Mucosa of rectum (tissue), 2 donors: ENCODE results near the gene CACNG7.
"Not testable (repeated sequence)": the region's sequence is repeated elsewhere in the genome, so short reads cannot be mapped to it uniquely, and the experiment has no call there.

ENCODE experiments used
- H3K27ac ChIP-seq, 2 donors: one replicate each; pipeline ENCODE4 v1.7.0; 2013; ENCODE audit warnings: inconsistent platforms in 2 of 2, low read depth in 2 of 2, low read length in 2 of 2
- H3K27me3 ChIP-seq, 2 donors: one replicate each; pipeline ENCODE4 v1.7.0; 2013; ENCODE audit warnings: low read length in 2 of 2; ENCODE audit not compliant: control insufficient read depth in 2 of 2, insufficient read depth in 2 of 2
- H3K36me3 ChIP-seq, 2 donors: one replicate each; pipeline ENCODE4 v1.7.0; 2013; ENCODE audit warnings: low read length in 2 of 2; ENCODE audit not compliant: control insufficient read depth in 2 of 2, insufficient read depth in 2 of 2
- H3K4me1 ChIP-seq, 2 donors: one replicate each; pipeline ENCODE4 v1.7.0; 2013; ENCODE audit warnings: low read length in 2 of 2, mild to moderate bottlenecking in 1 of 2; ENCODE audit not compliant: control insufficient read depth in 2 of 2, insufficient read depth in 2 of 2
- H3K4me3 ChIP-seq, 2 donors: one replicate each; pipeline ENCODE4 v1.7.0; 2013; ENCODE audit warnings: low read length in 2 of 2
- H3K9ac ChIP-seq, 2 donors: one replicate each; pipeline ENCODE4 v1.7.0; 2013; ENCODE audit warnings: low read length in 2 of 2, low read depth in 1 of 2, mild to moderate bottlenecking in 1 of 2
- H3K9me3 ChIP-seq, 2 donors: one replicate each; pipeline ENCODE4 v1.7.0; 2013; ENCODE audit warnings: low read length in 2 of 2; ENCODE audit not compliant: control insufficient read depth in 2 of 2
- donor health status: healthy.
- donor health status: Normal muscosa, but diverticular disease.

Gene CACNG7

DNA sequence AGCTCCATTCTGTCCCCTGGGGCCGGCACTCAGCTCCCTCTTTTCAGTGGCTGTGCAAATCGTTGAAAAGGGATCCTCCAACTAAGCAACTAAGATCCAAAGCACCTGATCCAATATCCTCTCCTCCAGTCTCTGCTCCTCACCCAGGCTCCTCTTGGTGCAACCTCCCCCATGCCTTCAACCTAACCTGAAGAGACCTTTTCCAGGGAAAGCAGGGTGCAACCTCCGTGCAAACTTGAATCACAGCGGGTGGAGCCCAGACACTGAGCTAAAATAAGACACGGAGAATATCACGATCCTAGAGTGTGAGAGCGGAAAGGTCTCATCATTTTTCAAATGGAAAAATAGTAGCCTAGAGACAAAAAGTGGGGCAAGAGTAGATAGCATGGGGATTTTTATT lies 8.3 kb downstream of the CACNG7 start:
- H3K4me3 ChIP-seq, result no peak overlapping the region
- H3K27me3 ChIP-seq, result peaks cover 0 to 3% of the 10 kb centered on the region in 2 donors
- H3K4me1 ChIP-seq, result no peaks in the 10 kb centered on the region
- H3K27ac ChIP-seq, result no peak overlapping the region
- H3K9me3 ChIP-seq, result no peaks in the 10 kb centered on the region
- H3K9ac ChIP-seq, result no peak overlapping the region
- H3K36me3 ChIP-seq, result no peaks in the 10 kb centered on the region

DNA sequence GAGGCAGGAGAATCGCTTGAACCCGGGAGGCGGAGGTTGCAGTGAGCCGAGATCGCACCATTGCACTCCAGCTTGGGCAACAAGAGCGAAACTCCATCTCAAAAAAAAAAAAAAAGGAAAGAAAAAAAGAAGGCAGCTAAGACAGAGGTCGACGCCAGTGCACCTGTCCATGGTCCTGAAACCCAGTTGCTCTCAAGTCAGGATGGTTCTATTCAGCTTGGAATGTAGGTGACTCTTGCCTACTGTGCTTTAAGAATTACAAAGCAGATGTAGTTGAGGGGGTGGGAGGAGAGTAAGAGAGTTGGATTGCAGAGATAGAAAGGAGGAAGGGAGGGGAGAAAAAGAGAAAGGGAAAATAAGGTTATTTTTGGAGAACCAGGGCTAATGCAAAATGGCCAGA lies 18.7 kb downstream of the CACNG7 start:
- Histone ChIP-seq H3K4me3 (no peak overlapping the region), H3K9ac (no peak overlapping the region), H3K4me1 (no peaks in the 10 kb centered on the region), H3K9me3 (no peaks in the 10 kb centered on the region), H3K27ac (no peak overlapping the region), H3K27me3 (no peaks in the 10 kb centered on the region), H3K36me3 (no peaks in the 10 kb centered on the region)

DNA sequence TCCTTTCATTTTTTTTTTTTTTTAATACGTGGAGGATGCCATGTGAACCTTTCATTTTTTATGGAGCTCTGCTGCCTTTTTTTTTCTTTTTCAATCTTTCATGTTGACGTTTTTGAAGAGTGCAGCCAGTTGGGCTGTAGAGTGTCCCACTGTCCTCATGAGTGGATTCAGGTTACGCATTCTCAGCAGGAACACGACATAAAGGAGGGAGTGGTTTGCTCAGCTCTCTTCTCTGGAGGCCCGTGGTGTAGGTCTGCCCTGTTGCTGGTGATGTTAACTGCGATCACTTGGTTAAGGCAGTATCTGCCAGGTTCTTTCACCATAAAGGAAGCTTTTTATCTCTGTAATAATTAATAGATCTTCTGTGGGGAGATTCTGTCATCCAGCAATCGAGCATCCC lies 27.0 kb downstream of the CACNG7 start:
- Histone ChIP-seq H3K4me1 (no peaks in the 10 kb centered on the region), H3K4me3 (no peak overlapping the region), H3K27ac (no peak overlapping the region), H3K9me3 (no peaks in the 10 kb centered on the region), H3K36me3 (no peaks in the 10 kb centered on the region), H3K27me3 (no peaks in the 10 kb centered on the region), H3K9ac (no peak overlapping the region)

DNA sequence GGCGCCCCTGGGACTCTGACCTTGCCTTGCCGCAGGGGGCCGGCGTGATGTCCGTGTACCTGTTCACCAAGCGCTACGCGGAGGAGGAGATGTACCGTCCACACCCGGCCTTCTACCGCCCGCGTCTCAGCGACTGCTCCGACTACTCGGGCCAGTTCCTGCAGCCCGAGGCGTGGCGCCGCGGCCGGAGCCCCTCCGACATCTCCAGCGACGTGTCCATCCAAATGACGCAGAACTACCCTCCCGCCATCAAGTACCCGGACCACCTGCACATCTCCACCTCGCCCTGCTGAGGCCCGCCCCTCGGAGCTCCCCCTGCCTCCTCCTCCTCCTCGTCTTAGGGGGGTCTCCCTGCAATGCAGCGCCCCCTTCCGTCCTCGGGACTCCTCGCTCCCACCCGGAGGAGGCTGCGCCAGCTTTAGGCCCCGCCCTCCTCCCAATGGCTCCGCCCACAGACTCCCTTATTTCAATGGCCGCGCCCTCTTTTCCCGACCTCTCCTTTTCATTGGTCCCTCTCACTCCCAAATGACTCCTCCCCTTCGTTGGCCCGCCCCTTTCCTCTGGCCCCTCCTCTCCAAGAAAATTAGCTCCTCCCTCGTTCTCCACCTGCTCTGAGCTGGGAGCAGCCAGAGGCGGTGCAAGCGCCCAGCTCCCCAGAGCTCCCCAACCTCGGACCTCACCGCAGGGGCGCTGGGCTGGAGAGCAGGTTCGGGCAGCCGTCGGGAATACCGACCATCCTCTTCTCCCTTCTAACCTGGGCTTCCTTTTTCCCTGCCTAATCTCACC lies 33.1 kb downstream of the CACNG7 start:
- Histone ChIP-seq H3K9me3 (no peaks in the 10 kb centered on the region), H3K27ac (no peak overlapping the region), H3K9ac (no peak overlapping the region), H3K36me3 (no peaks in the 10 kb centered on the region), H3K4me1 (no peaks in the 10 kb centered on the region), H3K4me3 (no peak overlapping the region), H3K27me3 (peaks cover 0 to 18% of the 10 kb centered on the region in 2 donors)

DNA sequence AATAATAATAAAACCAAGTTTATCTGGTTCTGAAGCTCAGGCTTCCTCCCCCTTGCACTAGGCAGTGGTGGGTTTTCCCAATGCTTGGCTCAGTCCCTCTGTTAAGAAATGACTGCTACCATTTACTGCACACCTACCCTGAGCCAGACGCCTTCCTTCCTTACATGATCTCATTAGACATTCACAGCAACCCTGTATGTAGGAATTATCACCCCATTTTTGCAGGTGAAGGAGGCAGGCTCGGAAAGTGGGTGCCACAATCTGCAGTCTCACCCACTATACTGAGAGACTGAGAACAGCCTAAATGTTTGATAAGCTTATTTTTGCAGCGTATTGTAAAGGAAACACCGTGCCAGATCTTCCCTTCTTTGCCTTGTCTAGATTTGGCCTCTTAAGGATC lies 35.3 kb downstream of the CACNG7 start:
- H3K9ac ChIP-seq, result no peak overlapping the region
- H3K4me1 ChIP-seq, result no peaks in the 10 kb centered on the region
- no peaks in the 10 kb centered on the region for H3K9me3 ChIP-seq
- H3K27me3 ChIP-seq, result peaks cover 0 to 18% of the 10 kb centered on the region in 2 donors
- no peaks in the 10 kb centered on the region for H3K36me3 ChIP-seq
- no peak overlapping the region for H3K4me3 ChIP-seq
- H3K27ac ChIP-seq, result no peak overlapping the region

DNA sequence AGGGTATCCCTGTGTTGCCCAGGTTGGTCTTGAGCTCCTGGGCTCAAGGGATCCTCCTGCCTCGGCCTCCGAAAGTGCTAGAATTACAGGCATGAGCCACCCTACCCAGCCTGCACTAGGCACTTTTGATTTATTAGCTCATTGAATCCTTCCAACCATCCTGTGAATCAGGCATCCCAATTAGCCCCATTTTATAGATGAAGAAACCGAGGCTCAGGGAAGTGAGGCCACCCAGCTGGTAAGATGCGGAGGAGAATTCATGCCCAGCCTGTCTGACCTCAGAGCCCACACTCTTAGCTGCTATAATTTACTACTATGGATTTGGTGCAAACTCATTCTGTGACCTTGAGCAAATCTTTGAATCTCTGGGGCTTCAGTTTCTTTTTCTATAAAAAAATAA lies 35.9 kb downstream of the CACNG7 start:
- Histone ChIP-seq H3K27ac (no peak overlapping the region), H3K36me3 (no peaks in the 10 kb centered on the region), H3K9ac (no peak overlapping the region), H3K4me1 (no peaks in the 10 kb centered on the region), H3K4me3 (no peak overlapping the region), H3K9me3 (no peaks in the 10 kb centered on the region), H3K27me3 (peaks cover 0 to 18% of the 10 kb centered on the region in 2 donors)

DNA sequence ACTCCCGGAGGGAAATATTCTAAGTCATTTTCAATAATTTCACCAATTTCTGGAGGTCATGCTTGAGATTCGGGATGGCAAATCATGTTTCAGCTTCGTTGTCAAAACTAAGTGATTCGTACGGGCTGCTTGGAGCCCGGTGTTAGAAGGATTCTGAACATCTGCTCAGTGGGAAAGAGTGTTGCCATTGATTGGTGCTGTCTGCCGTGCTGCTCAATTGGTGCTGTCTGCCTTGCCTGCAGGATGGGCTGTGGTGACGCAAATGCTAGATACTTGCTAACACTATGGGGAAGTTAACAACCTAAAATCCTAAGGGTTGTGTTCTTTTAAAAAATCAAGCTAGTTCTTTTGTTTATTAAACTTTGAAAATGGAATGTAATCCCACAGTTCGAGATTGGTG lies 36.4 kb downstream of the CACNG7 start:
- no peaks in the 10 kb centered on the region for H3K9me3 ChIP-seq
- peaks cover 0 to 18% of the 10 kb centered on the region in 2 donors for H3K27me3 ChIP-seq
- no peak overlapping the region for H3K9ac ChIP-seq
- no peak overlapping the region for H3K4me3 ChIP-seq
- no peaks in the 10 kb centered on the region for H3K4me1 ChIP-seq
- no peak overlapping the region for H3K27ac ChIP-seq
- H3K36me3 ChIP-seq, result no peaks in the 10 kb centered on the region

DNA sequence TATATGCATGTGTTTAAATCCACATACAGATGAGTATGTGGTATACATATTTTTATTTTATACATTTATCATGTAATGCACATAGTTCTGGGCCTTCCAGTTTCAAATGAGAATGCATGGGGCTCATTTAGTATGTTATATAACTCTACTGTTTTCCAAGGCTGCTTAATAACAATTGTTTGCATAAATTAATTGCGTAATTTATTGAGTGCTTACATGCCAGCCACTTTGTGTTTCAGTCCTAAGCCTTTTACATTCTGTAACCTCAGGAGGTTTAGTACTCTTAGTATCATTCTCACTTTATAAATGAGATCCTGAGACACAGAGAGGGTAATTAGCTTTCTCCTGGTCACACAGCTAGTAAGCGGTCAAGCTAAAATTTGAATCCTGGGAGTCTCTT lies 36.9 kb downstream of the CACNG7 start:
- H3K9me3 ChIP-seq, result no peaks in the 10 kb centered on the region
- H3K36me3 ChIP-seq, result no peaks in the 10 kb centered on the region
- H3K27me3 ChIP-seq, result peaks cover 0 to 18% of the 10 kb centered on the region in 2 donors

DNA sequence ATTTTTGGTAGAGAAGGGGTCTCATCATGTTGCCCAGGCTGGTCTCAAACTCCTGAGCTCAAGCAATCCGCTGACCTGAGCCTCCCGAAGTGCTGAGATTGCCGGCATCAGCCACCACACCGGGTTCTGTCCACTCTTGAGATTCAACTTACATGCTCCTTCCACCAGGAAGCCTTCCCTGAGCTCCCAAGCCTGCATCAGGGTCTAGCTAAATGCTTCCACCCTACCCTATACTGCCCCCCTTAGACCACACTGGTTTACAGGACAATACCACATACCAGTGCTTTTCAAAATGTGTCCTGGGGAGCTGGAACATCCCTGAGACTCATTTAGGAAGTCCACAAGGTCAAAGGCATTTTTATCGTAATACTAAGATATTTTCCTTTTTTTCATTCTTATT lies 38.5 kb downstream of the CACNG7 start:
- no peaks in the 10 kb centered on the region for H3K9me3 ChIP-seq
- peaks cover 0 to 13% of the 10 kb centered on the region in 2 donors for H3K27me3 ChIP-seq
- no peak overlapping the region for H3K4me3 ChIP-seq
- H3K36me3 ChIP-seq, result no peaks in the 10 kb centered on the region
- no peaks in the 10 kb centered on the region for H3K4me1 ChIP-seq
- H3K27ac ChIP-seq, result no peak overlapping the region
- H3K9ac ChIP-seq, result no peak overlapping the region

More for the DNA sequence above, 36.9 kb downstream of the CACNG7 start:
- Histone ChIP-seq H3K27ac (no peak overlapping the region), H3K4me1 (no peaks in the 10 kb centered on the region), H3K4me3 (no peak overlapping the region), H3K9ac (no peak overlapping the region)

DNA sequence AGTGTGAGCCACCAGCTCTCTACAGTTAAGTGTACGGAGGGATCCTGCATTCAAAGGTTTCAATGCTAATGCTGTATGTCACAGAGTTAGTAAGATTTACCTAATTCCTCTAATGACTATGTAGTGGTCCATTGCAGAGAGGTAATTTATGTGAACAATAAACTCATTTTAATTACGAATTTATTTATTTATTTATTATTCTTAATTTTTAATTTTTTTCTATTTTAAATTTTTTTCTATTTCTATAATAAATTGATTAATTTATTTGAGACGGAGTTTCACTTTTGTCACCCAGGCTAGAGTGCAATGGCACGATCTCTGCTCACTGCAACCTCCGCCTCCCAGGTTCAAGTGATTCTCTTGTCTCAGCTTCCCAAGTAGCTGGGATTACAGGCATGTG lies 39.5 kb downstream of the CACNG7 start:
- not testable (repeated sequence) for H3K27me3 ChIP-seq, H3K4me1 ChIP-seq

More for the DNA sequence above, 39.5 kb downstream of the CACNG7 start:
- not testable (repeated sequence) for H3K36me3 ChIP-seq, H3K9ac ChIP-seq, H3K4me3 ChIP-seq, H3K27ac ChIP-seq, H3K9me3 ChIP-seq
